ENCODE results near the gene MB. TPM values are rescaled to one million over a fixed set of nuclear protein-coding genes. Genes with fewer than 3 reads are reported as not detected.

The MB gene
- total RNA-seq, 1 experiment from 2014 or later = 0.30 TPM

DNA sequence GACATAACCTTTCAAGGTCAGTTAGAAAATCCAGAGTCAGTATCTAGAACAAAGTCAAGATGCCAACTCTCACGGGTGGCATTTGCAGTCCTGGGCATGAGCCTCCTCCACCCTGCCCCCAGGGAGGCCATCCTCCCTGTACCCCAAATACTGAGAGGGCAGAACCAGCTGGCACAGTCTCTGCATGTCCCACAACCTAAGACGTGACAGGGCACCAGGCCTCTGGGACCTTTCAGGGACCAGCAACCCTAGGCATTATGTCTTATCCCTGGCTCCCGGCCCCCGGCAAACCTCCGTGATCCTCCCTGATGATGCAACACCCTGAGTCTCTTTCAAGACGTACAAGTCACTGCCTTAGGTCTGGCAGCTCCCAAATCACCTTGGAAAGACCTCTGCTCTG lies 2.0 kb downstream of the MB start:
- no peaks in the 10 kb centered on the region for H3K9me3 ChIP-seq (ENCODE audit: low read depth, low read length, poor library complexity, severe bottlenecking)
- ChIA-PET CTCF (no interaction called here), POLR2A (ENCODE audit: low non-redundant PET) (no interaction called here)

GRCh38 chr22:35614404-35614803 lies 2.7 kb downstream of the MB start:
- Histone ChIP-seq H3K4me3 (ENCODE audit: low read depth, low read length, poor library complexity, severe bottlenecking) (no peak overlapping the region), H3K9me3 (ENCODE audit: low read depth, low read length, poor library complexity, severe bottlenecking) (no peaks in the 10 kb centered on the region), H3K36me3 (ENCODE audit: insufficient read depth, low read length, poor library complexity, severe bottlenecking) (no peaks in the 10 kb centered on the region), H3K27me3 (replicated peaks; ENCODE audit: insufficient read depth, low read depth, low read length, poor library complexity) (no peaks in the 10 kb centered on the region), H3K27ac (ENCODE audit: low read depth, low read length, poor library complexity, severe bottlenecking) (no peak overlapping the region), H3K4me1 (ENCODE audit: insufficient read depth, low read length, poor library complexity, severe bottlenecking) (peaks cover 11% of the 10 kb centered on the region)
- POLR2A ChIA-PET (ENCODE audit: low non-redundant PET) = no interaction called here
- DNase-seq (ENCODE audit: low spot score) = no peak
- no peak for TF ChIP-seq EZH2 (IDR thresholded peaks at IDR 0.05; ENCODE audit: borderline replicate concordance, low read depth, low read length, poor library complexity, severe bottlenecking)
- TF ChIP-seq, protein P1, sequence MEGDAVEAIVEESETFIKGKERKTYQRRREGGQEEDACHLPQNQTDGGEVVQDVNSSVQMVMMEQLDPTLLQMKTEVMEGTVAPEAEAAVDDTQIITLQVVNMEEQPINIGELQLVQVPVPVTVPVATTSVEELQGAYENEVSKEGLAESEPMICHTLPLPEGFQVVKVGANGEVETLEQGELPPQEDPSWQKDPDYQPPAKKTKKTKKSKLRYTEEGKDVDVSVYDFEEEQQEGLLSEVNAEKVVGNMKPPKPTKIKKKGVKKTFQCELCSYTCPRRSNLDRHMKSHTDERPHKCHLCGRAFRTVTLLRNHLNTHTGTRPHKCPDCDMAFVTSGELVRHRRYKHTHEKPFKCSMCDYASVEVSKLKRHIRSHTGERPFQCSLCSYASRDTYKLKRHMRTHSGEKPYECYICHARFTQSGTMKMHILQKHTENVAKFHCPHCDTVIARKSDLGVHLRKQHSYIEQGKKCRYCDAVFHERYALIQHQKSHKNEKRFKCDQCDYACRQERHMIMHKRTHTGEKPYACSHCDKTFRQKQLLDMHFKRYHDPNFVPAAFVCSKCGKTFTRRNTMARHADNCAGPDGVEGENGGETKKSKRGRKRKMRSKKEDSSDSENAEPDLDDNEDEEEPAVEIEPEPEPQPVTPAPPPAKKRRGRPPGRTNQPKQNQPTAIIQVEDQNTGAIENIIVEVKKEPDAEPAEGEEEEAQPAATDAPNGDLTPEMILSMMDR (conservative IDR thresholded peaks at IDR 0.05; ENCODE audit: low read depth, low read length) = no peak
- CTCF ChIA-PET = no interaction called here
- intact Hi-C loops (cut with micrococcal nuclease; ENCODE audit: unreplicated experiment) = no loop called here
- BruUV-seq (replicated peaks) = no TSS peak

More for the DNA sequence above, 2.0 kb downstream of the MB start:
- no TSS peak for BruUV-seq (replicated peaks)
- Histone ChIP-seq H3K36me3 (ENCODE audit: insufficient read depth, low read length, poor library complexity, severe bottlenecking) (no peaks in the 10 kb centered on the region), H3K4me1 (ENCODE audit: insufficient read depth, low read length, poor library complexity, severe bottlenecking) (peaks cover 11% of the 10 kb centered on the region), H3K4me3 (ENCODE audit: low read depth, low read length, poor library complexity, severe bottlenecking) (no peak overlapping the region), H3K27ac (ENCODE audit: low read depth, low read length, poor library complexity, severe bottlenecking) (peak overlapping the region; percentile 57), H3K27me3 (replicated peaks; ENCODE audit: insufficient read depth, low read depth, low read length, poor library complexity) (no peaks in the 10 kb centered on the region)
- no peak for TF ChIP-seq EZH2 (IDR thresholded peaks at IDR 0.05; ENCODE audit: borderline replicate concordance, low read depth, low read length, poor library complexity, severe bottlenecking)
- TF ChIP-seq, protein P1 (conservative IDR thresholded peaks at IDR 0.05; ENCODE audit: low read depth, low read length) = no peak
- DNase-seq (ENCODE audit: low spot score) = no peak
- intact Hi-C loops (cut with micrococcal nuclease; ENCODE audit: unreplicated experiment) = no loop called here

DNA sequence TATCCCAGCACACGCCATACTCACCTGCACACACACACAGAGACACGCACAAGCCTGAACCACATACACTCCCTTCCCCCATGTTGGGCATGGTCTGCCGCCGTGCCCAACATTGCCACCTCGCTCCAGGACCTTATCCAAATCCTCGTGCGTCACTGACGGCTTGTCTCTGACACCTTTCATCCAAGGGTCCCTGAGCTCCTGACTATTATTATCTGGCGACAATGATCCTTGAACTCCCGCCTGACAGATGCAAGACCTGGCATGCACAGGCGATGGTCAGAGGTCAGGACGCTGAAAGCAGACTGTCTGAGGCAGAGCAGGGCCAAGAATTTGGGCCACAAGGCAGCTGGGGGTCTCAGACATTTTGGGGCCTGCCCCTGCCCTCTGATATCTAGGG lies 4.2 kb downstream of the MB start:
- Histone ChIP-seq H3K36me3 (ENCODE audit: insufficient read depth, low read length, poor library complexity, severe bottlenecking) (no peaks in the 10 kb centered on the region), H3K9me3 (ENCODE audit: low read depth, low read length, poor library complexity, severe bottlenecking) (no peaks in the 10 kb centered on the region), H3K27me3 (replicated peaks; ENCODE audit: insufficient read depth, low read depth, low read length, poor library complexity) (no peaks in the 10 kb centered on the region), H3K4me3 (ENCODE audit: low read depth, low read length, poor library complexity, severe bottlenecking) (no peak overlapping the region), H3K27ac (ENCODE audit: low read depth, low read length, poor library complexity, severe bottlenecking) (no peak overlapping the region), H3K4me1 (ENCODE audit: insufficient read depth, low read length, poor library complexity, severe bottlenecking) (peaks cover 11% of the 10 kb centered on the region)
- no peak for TF ChIP-seq EZH2 (IDR thresholded peaks at IDR 0.05; ENCODE audit: borderline replicate concordance, low read depth, low read length, poor library complexity, severe bottlenecking)
- TF ChIP-seq, protein P1 (conservative IDR thresholded peaks at IDR 0.05; ENCODE audit: low read depth, low read length) = no peak
- POLR2A ChIA-PET (ENCODE audit: low non-redundant PET) = no interaction called here
- CTCF ChIA-PET = no interaction called here
- no peak for DNase-seq (ENCODE audit: low spot score)
- intact Hi-C loops (cut with micrococcal nuclease; ENCODE audit: unreplicated experiment) = no loop called here
- BruUV-seq (replicated peaks) = no TSS peak
